HFF-Myc (cell line): ENCODE measurements around the gene ITM2C.

Source experiments
- DNase-seq: peaks from one replicate; pipeline ENCODE4 v3.0.0-alpha.2; 2011; ENCODE audit warnings: low read depth; ENCODE audit errors: extremely low read depth
- H3K4me3 ChIP-seq: replicated peaks from 2 replicates; pipeline ENCODE4 v1.5.1; 2011; ENCODE audit warnings: low read depth, mild to moderate bottlenecking, control low read depth, low read length
- TF ChIP-seq, protein P1 (sequence below): IDR thresholded peaks from 2 replicates; pipeline ENCODE4 v1.5.1; 2012; ENCODE audit warnings: mild to moderate bottlenecking, low read depth, low read length, control low read depth; ENCODE audit errors: missing control alignments

The ITM2C gene

GRCh38 chr2:230912724-230913123 is 48.0 kb downstream of the ITM2C start:
- TF ChIP-seq, protein P1, sequence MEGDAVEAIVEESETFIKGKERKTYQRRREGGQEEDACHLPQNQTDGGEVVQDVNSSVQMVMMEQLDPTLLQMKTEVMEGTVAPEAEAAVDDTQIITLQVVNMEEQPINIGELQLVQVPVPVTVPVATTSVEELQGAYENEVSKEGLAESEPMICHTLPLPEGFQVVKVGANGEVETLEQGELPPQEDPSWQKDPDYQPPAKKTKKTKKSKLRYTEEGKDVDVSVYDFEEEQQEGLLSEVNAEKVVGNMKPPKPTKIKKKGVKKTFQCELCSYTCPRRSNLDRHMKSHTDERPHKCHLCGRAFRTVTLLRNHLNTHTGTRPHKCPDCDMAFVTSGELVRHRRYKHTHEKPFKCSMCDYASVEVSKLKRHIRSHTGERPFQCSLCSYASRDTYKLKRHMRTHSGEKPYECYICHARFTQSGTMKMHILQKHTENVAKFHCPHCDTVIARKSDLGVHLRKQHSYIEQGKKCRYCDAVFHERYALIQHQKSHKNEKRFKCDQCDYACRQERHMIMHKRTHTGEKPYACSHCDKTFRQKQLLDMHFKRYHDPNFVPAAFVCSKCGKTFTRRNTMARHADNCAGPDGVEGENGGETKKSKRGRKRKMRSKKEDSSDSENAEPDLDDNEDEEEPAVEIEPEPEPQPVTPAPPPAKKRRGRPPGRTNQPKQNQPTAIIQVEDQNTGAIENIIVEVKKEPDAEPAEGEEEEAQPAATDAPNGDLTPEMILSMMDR, result no peak
- no peak for DNase-seq

GRCh38 chr2:230913406-230914143 is 48.8 kb downstream of the ITM2C start:
- TF ChIP-seq, protein P1, result peak; percentile 42
- DNase-seq, result no peak
- H3K4me3 ChIP-seq, result no peak overlapping the region

More at GRCh38 chr2:230912724-230913123, 48.0 kb downstream of the ITM2C start:
- H3K4me3 ChIP-seq, result no peak overlapping the region

DNA sequence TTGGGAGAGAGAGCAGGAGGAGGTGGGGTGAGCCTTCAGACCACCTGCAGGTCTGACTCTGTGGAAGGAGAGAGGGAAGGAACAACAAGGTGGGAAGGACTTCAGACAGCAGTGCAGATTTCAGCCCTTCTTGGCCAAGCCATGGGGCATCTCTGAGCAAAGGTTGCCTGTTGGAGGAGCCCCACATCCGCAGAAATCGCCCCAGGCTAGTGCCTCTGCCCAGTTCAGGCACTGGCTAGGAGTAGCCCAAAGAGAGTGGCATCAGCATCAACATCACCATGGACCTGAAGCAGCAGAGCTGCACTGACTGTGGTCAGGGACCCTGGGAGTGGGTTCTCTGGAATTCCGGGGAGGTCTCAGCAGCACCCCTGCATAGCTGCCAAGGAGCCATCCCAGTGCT is 50.1 kb downstream of the ITM2C start:
- no peak overlapping the region for H3K4me3 ChIP-seq
- TF ChIP-seq, protein P1, result no peak
- no peak for DNase-seq

GRCh38 chr2:230915319-230915718 is 50.6 kb downstream of the ITM2C start:
- TF ChIP-seq, protein P1, result no peak
- no peak for DNase-seq
- no peak overlapping the region for H3K4me3 ChIP-seq

- DNase-seq, result no peak
- H3K4me3 ChIP-seq, result no peak overlapping the region
- TF ChIP-seq, protein P1, result no peak
Observed at GRCh38 chr2:230916218-230916617, 51.5 kb downstream of the ITM2C start.

GRCh38 chr2:230919240-230919639 is 54.5 kb downstream of the ITM2C start:
- no peak overlapping the region for H3K4me3 ChIP-seq
- TF ChIP-seq, protein P1, result no peak
- DNase-seq, result no peak
